Omental fat pad (tissue), 4 donors: ENCODE data around the gene TBC1D12. TPM values are rescaled to one million over a fixed set of nuclear protein-coding genes. Genes with fewer than 3 reads are reported as not detected.

Experiments
- ATAC-seq: fragments of 150-250 bp; one replicate; pipeline ENCODE4 v1.9.1; 2016; ENCODE audit warnings: mild to moderate bottlenecking, moderate library complexity; ENCODE audit not compliant: low FRiP score
- DNase-seq: peaks from one replicate; pipeline ENCODE4 v3.0.0-alpha.2; 2019; ENCODE audit warnings: low spot score
- CTCF ChIP-seq, 3 donors: fragments of 450-650 bp; IDR thresholded peaks; one replicate each; pipeline ENCODE4 v1.5.1; 2016 to 2017; ENCODE audit warnings: antibody characterized with exemption in 3 of 3, mild to moderate bottlenecking in 3 of 3, moderate library complexity in 2 of 3
- total RNA-seq, 4 donors: library from RNA; depleted of rRNA; stranded (reverse); fragments of >200 nt; gene quantifications; one replicate each; pipeline ENCODE4 v1.1.0, GENCODE V29; 2016

Gene TBC1D12
- total RNA-seq, 4 donors from 2014 or later, result 15.5 to 29.5 (median 16.3) TPM

GRCh38 chr10:94417321-94417720 lies 15.0 kb downstream of the TBC1D12 start:
- ATAC-seq, result no peak
- TF ChIP-seq CTCF (IDR thresholded peaks at IDR 0.05), result no peak
- DNase-seq, result no peak

- ATAC-seq (no peak), DNase-seq (no peak)
- TF ChIP-seq CTCF (IDR thresholded peaks at IDR 0.05), result no peak
Measured at GRCh38 chr10:94420516-94420915, 18.2 kb downstream of the TBC1D12 start.

- no peak for DNase-seq
- no peak for ATAC-seq
- TF ChIP-seq CTCF (IDR thresholded peaks at IDR 0.05), result no peak
Measured at GRCh38 chr10:94420998-94421528, 18.7 kb downstream of the TBC1D12 start.

GRCh38 chr10:94423627-94424026 lies 21.3 kb downstream of the TBC1D12 start:
- ATAC-seq (no peak), DNase-seq (no peak)
- no peak for TF ChIP-seq CTCF (IDR thresholded peaks at IDR 0.05)

GRCh38 chr10:94424714-94425337 lies 22.5 kb downstream of the TBC1D12 start:
- ATAC-seq (no peak), DNase-seq (no peak)
- TF ChIP-seq CTCF (IDR thresholded peaks at IDR 0.05), result no peak

- no peak for ATAC-seq
- no peak for TF ChIP-seq CTCF (IDR thresholded peaks at IDR 0.05)
- no peak for DNase-seq
Measured at GRCh38 chr10:94425942-94426341, 23.6 kb downstream of the TBC1D12 start.

GRCh38 chr10:94427166-94427565 lies 24.8 kb downstream of the TBC1D12 start:
- TF ChIP-seq CTCF (IDR thresholded peaks at IDR 0.05), result no peak
- no peak for DNase-seq
- no peak for ATAC-seq
